ENCODE measurements around the gene CAPN1. TPM values are rescaled to one million over a fixed set of nuclear protein-coding genes. Genes with fewer than 3 reads are reported as not detected.

Gene CAPN1
- polyA plus RNA-seq, 1 of the 3 experiments (the other 2 are of a cell fraction): 92.2 TPM

DNA sequence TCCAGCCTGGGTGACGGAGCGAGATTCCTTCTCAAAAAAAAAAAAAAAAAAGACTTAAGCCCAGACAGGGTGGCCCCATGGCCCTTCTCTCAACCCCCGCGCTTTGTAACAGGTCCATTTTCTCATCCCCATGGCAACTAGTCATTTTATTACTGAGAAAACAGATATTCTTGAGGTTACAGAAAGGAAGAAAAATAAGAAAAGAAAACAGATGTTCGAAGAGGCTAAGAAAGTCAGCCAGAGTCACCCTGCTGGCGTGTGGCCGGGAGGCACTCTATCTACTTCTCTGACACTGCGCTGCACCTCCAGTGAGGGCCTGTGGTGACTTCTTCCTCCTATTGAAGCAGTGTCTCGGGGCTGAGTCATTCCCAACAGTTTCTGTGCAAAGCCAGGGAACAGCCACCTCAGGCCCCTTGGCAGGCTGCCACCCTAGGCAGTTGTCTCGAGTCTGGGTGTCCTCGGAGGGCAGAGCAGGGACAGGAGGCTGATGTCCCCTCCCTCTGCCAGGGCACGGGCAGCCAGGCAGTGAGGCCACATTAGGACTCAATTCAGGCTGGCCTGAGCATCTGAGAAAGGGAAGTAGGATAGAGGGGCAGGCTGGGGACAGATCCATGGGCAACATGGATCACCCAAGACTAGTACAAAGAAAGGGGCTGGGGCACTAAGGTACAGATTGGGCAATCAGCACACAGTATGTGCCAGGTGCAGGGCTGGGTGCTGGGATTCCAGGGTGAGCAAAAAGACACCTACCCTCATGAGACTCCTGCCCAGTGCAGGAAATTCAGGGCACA lies 31.0 kb upstream of the CAPN1 start (continued):
- TF ChIP-seq RAD21 (IDR thresholded peaks at IDR 0.05; ENCODE audit: low read length) (peak; percentile 28), TCF12 (IDR thresholded peaks at IDR 0.05) (peak; percentile 35; the same call in 1 of the 2 replicates), YY1 (IDR thresholded peaks at IDR 0.05; ENCODE audit: low read depth) (no peak), RFX5 (IDR thresholded peaks at IDR 0.05; ENCODE audit: low read length) (no peak), IRF3 (IDR thresholded peaks at IDR 0.05; ENCODE audit: low read depth, low read length) (no peak), POLR2AphosphoS5 (IDR thresholded peaks at IDR 0.05; ENCODE audit: low read depth, low read length) (peak; percentile 17; the same call in 1 of the 2 replicates), CHD2 (IDR thresholded peaks at IDR 0.05; ENCODE audit: low read length, partially characterized antibody) (no peak), FOXJ3 (CRISPR knock-in tag; IDR thresholded peaks at IDR 0.05) (no peak; the same call in 1 of the 2 replicates), NRF1 (IDR thresholded peaks at IDR 0.05; ENCODE audit: low read depth, low read length) (no peak), EP300 (IDR thresholded peaks at IDR 0.05; ENCODE audit: borderline replicate concordance in 1 of 2, low read depth in 1 of 2, low read length in 1 of 2) (no peak), FOSL2 (IDR thresholded peaks at IDR 0.05; ENCODE audit: borderline replicate concordance, low read depth) (peak; percentile 38; the same call in 1 of the 2 replicates)

- H3K4me3 ChIP-seq (ENCODE audit: low read depth in 2 of 2, low read length in 1 of 2): no peak overlapping the region
- no peaks in the 10 kb centered on the region for H3K9me2 ChIP-seq
- peaks cover 11% of the 10 kb centered on the region in 2 experiments; a peak in 2 of 4 replicates for H3K4me1 ChIP-seq (ENCODE audit: control insufficient read depth in 1 of 2, insufficient read depth in 2 of 2, low read depth in 1 of 2, low read length in 1 of 2)
- ChIA-PET CTCF (interaction anchor here (0.7 kb wide), 1 partner anchor 178 kb away, joined by 3 read pairs; no protein-coding TSS in a partner anchor), POLR2A (no interaction called here)
- H2AFZ ChIP-seq (ENCODE audit: low read depth): no peak overlapping the region
- 88% methylated on average over 3 of the region's 3 CpGs for WGBS (ENCODE audit: low lambda C conversion rate)
- H4K20me1 ChIP-seq (ENCODE audit: insufficient read depth): no peaks in the 10 kb centered on the region
- H3K36me3 ChIP-seq (replicated peaks in 1 of 2; ENCODE audit: control insufficient read depth in 1 of 2, insufficient read depth in 2 of 2, low read length in 1 of 2): no peaks in the 10 kb centered on the region
- no peaks in the 10 kb centered on the region for H3K79me2 ChIP-seq (ENCODE audit: insufficient read depth)
- H3K27ac ChIP-seq (ENCODE audit: low read depth in 2 of 2, low read length in 1 of 2): peak overlapping the region in 1 of 2 experiments; percentile 76; a peak in 2 of 4 replicates
- no peak overlapping the region for H3K9ac ChIP-seq
- peaks cover 14% of the 10 kb centered on the region for H3F3A ChIP-seq (replicated peaks; ENCODE audit: insufficient read depth)
- TF ChIP-seq SIN3A (IDR thresholded peaks at IDR 0.05; ENCODE audit: borderline replicate concordance, low read depth, low read length) (no peak), IRF3 (IDR thresholded peaks at IDR 0.05; ENCODE audit: low read depth, low read length) (no peak), FOXM1 (IDR thresholded peaks at IDR 0.05; ENCODE audit: low read depth) (no peak), NFIC (IDR thresholded peaks at IDR 0.05; ENCODE audit: borderline replicate concordance) (no peak), NRF1 (IDR thresholded peaks at IDR 0.05; ENCODE audit: low read depth, low read length) (no peak), TCF12 (IDR thresholded peaks at IDR 0.05) (no peak), PBX3 (IDR thresholded peaks at IDR 0.05) (no peak)
- TF ChIP-seq, protein P1, sequence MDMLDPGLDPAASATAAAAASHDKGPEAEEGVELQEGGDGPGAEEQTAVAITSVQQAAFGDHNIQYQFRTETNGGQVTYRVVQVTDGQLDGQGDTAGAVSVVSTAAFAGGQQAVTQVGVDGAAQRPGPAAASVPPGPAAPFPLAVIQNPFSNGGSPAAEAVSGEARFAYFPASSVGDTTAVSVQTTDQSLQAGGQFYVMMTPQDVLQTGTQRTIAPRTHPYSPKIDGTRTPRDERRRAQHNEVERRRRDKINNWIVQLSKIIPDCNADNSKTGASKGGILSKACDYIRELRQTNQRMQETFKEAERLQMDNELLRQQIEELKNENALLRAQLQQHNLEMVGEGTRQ (IDR thresholded peaks at IDR 0.05; ENCODE audit: borderline replicate concordance, low read depth, low read length): no peak
- TF ChIP-seq, protein P2, sequence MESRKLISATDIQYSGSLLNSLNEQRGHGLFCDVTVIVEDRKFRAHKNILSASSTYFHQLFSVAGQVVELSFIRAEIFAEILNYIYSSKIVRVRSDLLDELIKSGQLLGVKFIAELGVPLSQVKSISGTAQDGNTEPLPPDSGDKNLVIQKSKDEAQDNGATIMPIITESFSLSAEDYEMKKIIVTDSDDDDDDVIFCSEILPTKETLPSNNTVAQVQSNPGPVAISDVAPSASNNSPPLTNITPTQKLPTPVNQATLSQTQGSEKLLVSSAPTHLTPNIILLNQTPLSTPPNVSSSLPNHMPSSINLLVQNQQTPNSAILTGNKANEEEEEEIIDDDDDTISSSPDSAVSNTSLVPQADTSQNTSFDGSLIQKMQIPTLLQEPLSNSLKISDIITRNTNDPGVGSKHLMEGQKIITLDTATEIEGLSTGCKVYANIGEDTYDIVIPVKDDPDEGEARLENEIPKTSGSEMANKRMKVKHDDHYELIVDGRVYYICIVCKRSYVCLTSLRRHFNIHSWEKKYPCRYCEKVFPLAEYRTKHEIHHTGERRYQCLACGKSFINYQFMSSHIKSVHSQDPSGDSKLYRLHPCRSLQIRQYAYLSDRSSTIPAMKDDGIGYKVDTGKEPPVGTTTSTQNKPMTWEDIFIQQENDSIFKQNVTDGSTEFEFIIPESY (IDR thresholded peaks at IDR 0.05; ENCODE audit: borderline replicate concordance, low read depth): no peak
- no peak overlapping the region for H3K4me2 ChIP-seq
- H3K27me3 ChIP-seq (ENCODE audit: insufficient read depth): no peaks in the 10 kb centered on the region
- H3K9me3 ChIP-seq: no peaks in the 10 kb centered on the region
- no peak for DNase-seq
These were observed 30.3 kb upstream of the CAPN1 start for GRCh38 chr11:65151331-65151899.
